NT2/D1 (cell line): ENCODE measurements around the gene TSPAN5.

Source experiments
- DNase-seq: peaks from one replicate; pipeline ENCODE4 v3.0.0-alpha.2; 2011; ENCODE audit warnings: low read depth, low spot score
- H3K27me3 ChIP-seq: 2 replicates; pipeline ENCODE4 v1.6.0; 2011; ENCODE audit warnings: mild to moderate bottlenecking; ENCODE audit not compliant: insufficient read length, insufficient read depth
- H3K36me3 ChIP-seq: 2 replicates; pipeline ENCODE4 v1.6.1; 2011; ENCODE audit warnings: mild to moderate bottlenecking, low read length, mixed read lengths; ENCODE audit not compliant: insufficient read depth, insufficient read length
- H3K4me1 ChIP-seq: 2 replicates; pipeline ENCODE4 v1.5.1; 2011; ENCODE audit not compliant: insufficient read depth, insufficient read length
- H3K4me3 ChIP-seq: 2 replicates; pipeline ENCODE4 v1.5.1; 2011; ENCODE audit warnings: low read depth; ENCODE audit not compliant: insufficient read length
- H3K9ac ChIP-seq: 2 replicates; pipeline ENCODE4 v1.6.0; 2011; ENCODE audit warnings: low read depth; ENCODE audit not compliant: insufficient read length
- H3K9me3 ChIP-seq: 2 replicates; pipeline ENCODE4 v1.5.1; 2011; ENCODE audit warnings: mild to moderate bottlenecking, low read length; ENCODE audit not compliant: insufficient read depth
- SUZ12 ChIP-seq: IDR thresholded peaks from 2 replicates; pipeline ENCODE4 v1.6.1; 2011; ENCODE audit not compliant: insufficient read length, insufficient read depth; ENCODE audit errors: extremely low read depth
- YY1 ChIP-seq: IDR thresholded peaks from 2 replicates; pipeline ENCODE4 v1.6.1; 2011; ENCODE audit not compliant: insufficient read length, insufficient read depth
- ZNF274 ChIP-seq: IDR thresholded peaks from 2 replicates; pipeline ENCODE4 v1.6.1; 2011; ENCODE audit warnings: mild to moderate bottlenecking, low read depth, low read length

The TSPAN5 gene

DNA sequence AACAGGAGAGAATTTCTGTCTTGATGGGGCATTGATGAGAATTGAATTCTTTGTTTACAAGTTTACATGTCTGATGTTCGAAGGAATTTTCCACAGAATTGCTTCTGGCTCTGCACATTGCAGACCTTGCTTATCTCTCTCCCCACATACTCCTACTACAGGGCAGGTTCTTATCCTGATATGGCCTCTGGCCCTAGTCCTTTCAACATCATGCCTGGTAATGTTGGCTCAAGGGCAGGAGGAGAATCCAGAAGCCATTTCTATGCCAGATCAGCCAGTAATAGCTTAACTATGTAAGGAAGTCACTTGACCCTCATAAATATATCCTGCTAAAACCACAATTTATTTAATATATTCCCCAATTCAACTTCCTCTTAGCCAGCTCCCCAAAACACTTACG, 24.3 kb upstream of the TSPAN5 start:
- Histone ChIP-seq H3K27me3 (no peaks in the 10 kb centered on the region), H3K36me3 (no peaks in the 10 kb centered on the region), H3K9ac (no peak overlapping the region), H3K4me3 (no peak overlapping the region), H3K4me1 (no peaks in the 10 kb centered on the region), H3K9me3 (no peaks in the 10 kb centered on the region)
- TF ChIP-seq SUZ12 (no peak), ZNF274 (no peak), YY1 (no peak)
- DNase-seq, result no peak

DNA sequence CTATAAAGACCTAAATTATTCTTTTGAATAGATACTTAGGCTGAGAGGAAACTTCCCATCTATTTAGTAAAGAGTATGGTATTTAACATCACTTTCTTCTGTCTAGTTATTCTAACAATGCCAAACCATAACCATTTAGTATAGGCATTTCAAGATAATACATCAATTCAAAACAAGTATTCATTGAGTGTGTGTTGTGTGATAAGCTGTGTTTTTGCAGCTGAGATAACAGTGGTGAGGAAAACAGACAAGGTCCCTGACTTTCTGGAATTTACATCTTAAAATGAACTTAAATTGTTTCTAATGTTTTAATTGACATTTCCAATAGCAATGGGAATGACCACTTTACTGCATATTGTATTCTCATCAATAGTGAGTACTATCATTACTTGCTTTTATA, 22.4 kb upstream of the TSPAN5 start:
- no peaks in the 10 kb centered on the region for H3K9me3 ChIP-seq
- TF ChIP-seq ZNF274 (no peak), YY1 (no peak), SUZ12 (no peak)
- H3K27me3 ChIP-seq, result no peaks in the 10 kb centered on the region
- H3K4me1 ChIP-seq, result no peaks in the 10 kb centered on the region
- no peak for DNase-seq
- no peaks in the 10 kb centered on the region for H3K36me3 ChIP-seq
- no peak overlapping the region for H3K9ac ChIP-seq
- no peak overlapping the region for H3K4me3 ChIP-seq

DNA sequence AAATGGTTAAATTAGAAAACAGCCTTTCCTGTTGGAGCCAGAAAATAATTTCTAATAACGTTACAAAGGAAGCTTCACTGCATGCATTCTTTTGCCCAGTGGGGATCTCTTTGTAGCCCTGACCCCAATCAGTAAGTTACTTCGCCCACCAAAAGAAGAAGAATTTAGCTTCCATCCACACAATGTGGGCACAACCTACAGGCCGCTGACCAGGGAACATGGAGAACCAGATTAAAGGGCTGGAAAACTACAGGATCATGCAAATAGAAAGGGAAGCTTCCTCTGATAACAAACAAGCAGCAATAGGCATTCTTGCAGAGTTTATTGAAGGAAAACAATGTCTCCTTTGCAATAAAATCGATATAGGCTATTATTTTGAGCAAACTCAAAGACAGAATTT, 21.3 kb upstream of the TSPAN5 start:
- Histone ChIP-seq H3K36me3 (no peaks in the 10 kb centered on the region), H3K9ac (no peak overlapping the region), H3K9me3 (no peaks in the 10 kb centered on the region), H3K27me3 (no peaks in the 10 kb centered on the region), H3K4me3 (no peak overlapping the region), H3K4me1 (no peaks in the 10 kb centered on the region)
- no peak for TF ChIP-seq SUZ12
- TF ChIP-seq YY1, result no peak
- TF ChIP-seq ZNF274, result no peak
- DNase-seq, result no peak

DNA sequence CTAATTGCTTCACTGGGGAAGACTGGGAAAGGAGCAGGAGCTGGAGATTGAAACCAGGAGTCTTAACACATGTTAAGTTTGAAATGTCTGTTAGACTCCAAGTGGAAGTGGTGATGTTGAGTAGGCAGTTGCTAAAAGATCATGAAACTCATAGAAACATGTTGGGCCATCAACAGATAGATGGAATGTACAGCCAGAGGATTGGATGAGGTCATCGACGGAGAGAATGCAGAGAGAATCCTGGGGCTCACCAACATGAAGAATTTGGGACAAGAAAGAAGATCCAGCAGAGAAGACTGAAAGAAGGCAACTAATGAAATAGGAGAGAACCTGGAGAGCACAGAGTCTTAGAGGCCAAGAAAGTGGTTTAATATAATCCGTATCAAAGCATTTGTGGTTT, 19.4 kb upstream of the TSPAN5 start:
- no peaks in the 10 kb centered on the region for H3K27me3 ChIP-seq
- H3K36me3 ChIP-seq, result no peaks in the 10 kb centered on the region
- H3K4me3 ChIP-seq, result no peak overlapping the region
- DNase-seq, result no peak
- no peaks in the 10 kb centered on the region for H3K9me3 ChIP-seq
- no peaks in the 10 kb centered on the region for H3K4me1 ChIP-seq
- TF ChIP-seq YY1, result no peak
- TF ChIP-seq SUZ12, result no peak
- TF ChIP-seq ZNF274, result no peak
- no peak overlapping the region for H3K9ac ChIP-seq

GRCh38 chr4:98674404-98675173, 16.2 kb upstream of the TSPAN5 start:
- H3K9me3 ChIP-seq, result no peaks in the 10 kb centered on the region
- H3K36me3 ChIP-seq, result no peaks in the 10 kb centered on the region
- H3K9ac ChIP-seq, result no peak overlapping the region
- H3K27me3 ChIP-seq, result no peaks in the 10 kb centered on the region
- no peak for DNase-seq
- no peak overlapping the region for H3K4me3 ChIP-seq
- H3K4me1 ChIP-seq, result no peaks in the 10 kb centered on the region
- TF ChIP-seq SUZ12 (no peak), ZNF274 (no peak), YY1 (no peak)

DNA sequence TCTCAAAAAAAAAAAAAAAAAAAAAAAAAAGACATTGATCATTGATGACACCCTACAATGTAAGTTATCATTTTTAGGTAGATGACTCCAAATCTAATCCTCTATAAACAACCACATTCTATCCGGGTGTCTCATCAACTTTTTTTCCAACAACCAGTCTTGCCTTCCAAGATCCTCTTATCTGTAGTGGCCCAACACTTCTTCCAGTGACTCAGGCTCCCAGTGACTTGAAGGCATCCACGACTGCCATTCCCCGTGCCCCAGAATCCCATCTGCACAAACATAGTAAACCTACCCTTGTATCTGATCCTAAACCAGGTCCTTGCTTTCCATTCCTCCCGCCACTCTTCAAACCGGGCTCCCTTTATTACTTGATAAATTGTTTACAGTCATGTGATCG, 15.6 kb upstream of the TSPAN5 start:
- TF ChIP-seq SUZ12 (no peak), ZNF274 (no peak), YY1 (no peak)
- Histone ChIP-seq H3K4me1 (no peaks in the 10 kb centered on the region), H3K27me3 (no peaks in the 10 kb centered on the region), H3K9ac (no peak overlapping the region), H3K9me3 (no peaks in the 10 kb centered on the region), H3K36me3 (no peaks in the 10 kb centered on the region), H3K4me3 (no peak overlapping the region)
- no peak for DNase-seq

DNA sequence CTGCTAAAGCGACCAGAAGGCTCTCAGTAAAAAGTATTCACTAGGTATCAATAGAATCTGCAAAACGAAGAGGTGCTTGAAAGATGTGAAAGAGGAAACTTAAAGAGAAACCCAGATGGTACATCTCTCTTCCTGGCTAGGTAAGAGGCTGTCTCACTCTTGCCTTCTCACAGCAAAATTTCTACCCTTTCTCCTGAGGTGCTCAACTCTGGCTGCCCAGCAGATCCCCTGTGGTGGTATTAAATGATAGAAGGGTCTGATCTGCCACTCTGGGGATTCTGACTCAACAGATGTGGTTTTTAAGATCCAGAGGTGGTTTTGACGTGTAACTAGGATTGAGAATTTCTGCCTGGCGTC, 14.9 kb upstream of the TSPAN5 start:
- DNase-seq, result no peak
- Histone ChIP-seq H3K4me1 (no peaks in the 10 kb centered on the region), H3K9ac (no peak overlapping the region), H3K4me3 (no peak overlapping the region), H3K27me3 (no peaks in the 10 kb centered on the region), H3K36me3 (no peaks in the 10 kb centered on the region), H3K9me3 (no peaks in the 10 kb centered on the region)
- TF ChIP-seq YY1, result no peak
- no peak for TF ChIP-seq ZNF274
- TF ChIP-seq SUZ12, result no peak
